Ascending aorta (tissue), 2 donors: ENCODE data around the gene SEMA5B. TPM values are rescaled to one million over a fixed set of nuclear protein-coding genes. Genes with fewer than 3 reads are reported as not detected.

Source experiments
- DNase-seq, 2 donors: peaks; one replicate each; pipeline ENCODE4 v3.0.0-alpha.2; 2019; ENCODE audit warnings: low spot score in 2 of 2
- H3K27ac ChIP-seq, 2 donors: fragments of 200-600 bp; sonication (generic); one replicate each; pipeline ENCODE4 v1.5.1; 2016 to 2017; ENCODE audit warnings: mild to moderate bottlenecking in 1 of 2
- H3K27me3 ChIP-seq: fragments of 200-600 bp; sonication (generic); one replicate; pipeline ENCODE4 v1.5.1; 2017
- H3K36me3 ChIP-seq, 2 donors: fragments of 200-600 bp; sonication (generic); one replicate each; pipeline ENCODE4 v1.5.1; 2016
- H3K4me1 ChIP-seq, 2 donors: fragments of 200-600 bp; sonication (generic); one replicate each; pipeline ENCODE4 v1.5.1; 2016 to 2017; ENCODE audit warnings: mild to moderate bottlenecking in 1 of 2
- H3K4me3 ChIP-seq, 2 donors: fragments of 200-600 bp; sonication (generic); one replicate each; pipeline ENCODE4 v1.5.1; 2016 to 2017; ENCODE audit warnings: mild to moderate bottlenecking in 1 of 2
- H3K9me3 ChIP-seq, 2 donors: fragments of 200-600 bp; sonication (generic); one replicate each; pipeline ENCODE4 v1.5.1; 2016
- CTCF ChIP-seq, 3 experiments: fragments of 200-600 bp in 2 of 3; fragments of 450-650 bp in 1 of 3; sonication (generic) in 2 of 3; IDR thresholded peaks; one replicate each; pipeline ENCODE4 v1.5.1; 2016 to 2019; ENCODE audit warnings: antibody characterized with exemption in 3 of 3, mild to moderate bottlenecking in 1 of 3, moderate library complexity in 1 of 3
- intact Hi-C: fragments of 100-400 bp; cut with DNase I; formaldehyde crosslinking; loops from one replicate; pipeline ENCODE4 v1.15.1; 2023
- total RNA-seq: library from RNA; depleted of rRNA; stranded (reverse); fragments of >200 nt; gene quantifications from one replicate; pipeline ENCODE4 v1.1.0, GENCODE V29; 2016

Gene SEMA5B
- total RNA-seq, 1 donor from 2014 or later, result 0.85 TPM

DNA sequence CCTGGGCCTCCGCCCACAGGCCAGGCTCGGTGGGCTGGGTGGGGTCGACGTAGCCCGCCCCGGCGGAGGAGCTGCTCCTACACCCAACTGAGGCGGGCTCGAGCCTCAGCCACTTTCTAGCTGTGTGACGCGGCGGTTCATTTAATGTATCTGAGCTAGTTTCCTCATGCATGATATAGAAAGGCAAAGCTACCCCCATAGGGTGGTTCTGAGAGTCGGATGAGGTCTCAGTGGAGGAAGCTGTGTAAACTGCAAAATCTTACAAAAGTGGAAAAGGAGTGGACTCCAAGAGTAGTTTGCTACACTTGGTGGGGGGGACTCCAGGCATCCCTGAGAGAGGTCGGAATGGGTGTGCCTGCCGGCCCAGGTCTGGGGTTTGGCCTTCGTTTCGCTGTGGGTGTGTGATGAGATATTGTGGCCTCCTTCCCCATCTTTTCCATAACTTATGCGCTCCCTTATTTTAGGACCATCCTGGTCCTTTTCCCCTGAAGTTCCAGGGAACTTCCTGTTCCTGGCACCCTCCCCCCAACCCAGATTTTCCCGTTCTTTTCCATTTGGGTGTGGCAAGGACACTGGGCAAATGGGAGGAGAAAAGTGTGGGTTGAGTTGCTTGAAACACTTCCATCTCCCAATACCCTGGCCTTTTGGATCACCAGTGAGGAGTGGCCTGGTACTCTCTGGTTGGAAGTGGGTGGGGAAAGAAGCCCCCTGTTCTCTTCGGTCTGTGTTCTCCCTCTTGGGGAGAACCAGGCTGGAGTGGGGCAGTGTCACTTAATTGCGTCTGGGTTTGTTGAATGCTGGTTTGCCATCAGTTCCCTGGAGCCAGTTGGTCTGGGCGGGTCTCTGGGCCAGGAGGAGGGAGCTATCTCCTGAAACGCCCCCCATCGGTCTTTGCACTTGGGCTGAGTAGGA lies 40.4 kb upstream of the SEMA5B start:
- H3K36me3 ChIP-seq, result no peaks in the 10 kb centered on the region
- H3K9me3 ChIP-seq, result no peaks in the 10 kb centered on the region
- no peak for TF ChIP-seq CTCF (IDR thresholded peaks at IDR 0.05)
- no peaks in the 10 kb centered on the region for H3K27me3 ChIP-seq
- peaks cover 6 to 25% of the 10 kb centered on the region in 2 donors for H3K4me1 ChIP-seq
- intact Hi-C loops, result loop anchor here (1.0 to 2.0 kb wide), 2 partner anchors 23 to 31 kb away; no protein-coding TSS in a partner anchor
- DNase-seq, result peak in 1 of 2 donors; percentile 53
- H3K4me3 ChIP-seq, result peak overlapping the region; percentile 86 to 92
- H3K27ac ChIP-seq, result peak overlapping the region; percentile 78 to 82

- Histone ChIP-seq H3K4me3 (peak within 1 kb of the TSS; percentile 86 to 92), H3K27me3 (no peaks in the 10 kb centered on the region), H3K4me1 (peaks cover 6 to 21% of the 10 kb centered on the region in 2 donors), H3K9me3 (no peaks in the 10 kb centered on the region), H3K36me3 (no peaks in the 10 kb centered on the region), H3K27ac (peak within 1 kb of the TSS; percentile 78 to 82)
- no peak for TF ChIP-seq CTCF (IDR thresholded peaks at IDR 0.05)
- intact Hi-C loops, result loop anchor here (1.0 to 2.0 kb wide), 2 partner anchors 24 to 30 kb away; no protein-coding TSS in a partner anchor
- peak; percentile 67 to 96 for DNase-seq
These were observed 39.5 kb upstream of the SEMA5B start, which contains the start of gene PDIA5 for GRCh38 chr3:123066896-123067688. TSS of gene PDIA5 (plus strand) at chr3:123067025. CDS start at chr3:123067165, 140 bp downstream.

DNA sequence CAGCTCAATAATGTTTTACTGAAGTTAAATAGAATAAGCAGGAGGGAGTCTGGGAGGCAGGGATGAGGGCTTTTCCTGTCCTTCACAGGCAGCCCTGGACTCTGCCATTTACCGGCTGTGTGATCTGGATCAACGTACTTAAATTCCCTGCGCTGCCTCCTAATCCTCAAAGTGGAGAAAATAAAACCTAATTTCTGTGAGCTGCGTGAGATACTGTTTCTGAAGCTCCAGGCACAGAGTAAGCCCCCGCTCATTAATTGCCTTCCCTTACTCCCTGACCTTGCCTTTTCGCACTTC lies 39.0 kb upstream of the SEMA5B start:
- Histone ChIP-seq H3K27ac (peak overlapping the region; percentile 78 to 82), H3K36me3 (no peaks in the 10 kb centered on the region), H3K27me3 (no peaks in the 10 kb centered on the region), H3K9me3 (no peaks in the 10 kb centered on the region), H3K4me1 (peaks cover 5 to 15% of the 10 kb centered on the region in 2 donors), H3K4me3 (peak overlapping the region; percentile 86 to 92)
- no peak for TF ChIP-seq CTCF (IDR thresholded peaks at IDR 0.05)
- no peak for DNase-seq
- intact Hi-C loops, result loop anchor here (2.0 kb wide), 1 partner anchor 24 kb away; no protein-coding TSS in a partner anchor

DNA sequence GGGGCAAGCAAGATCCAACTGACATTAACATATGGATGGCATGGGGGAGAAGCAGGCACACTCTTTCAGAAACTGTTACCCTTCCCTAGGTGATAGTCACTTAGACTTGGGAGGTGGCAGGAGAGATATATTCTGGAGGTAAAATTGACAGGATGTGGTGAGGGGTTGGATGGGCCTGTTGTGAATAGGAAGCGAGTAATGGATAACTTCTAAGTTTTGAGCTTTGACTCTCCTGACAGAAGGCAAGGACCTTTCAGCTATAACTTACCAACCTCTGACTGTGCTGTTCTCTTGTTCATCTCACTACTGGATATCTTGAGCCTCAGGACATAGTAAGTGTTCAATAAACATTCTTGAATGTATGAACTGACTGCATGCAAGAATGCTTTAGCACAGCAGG lies 37.4 kb upstream of the SEMA5B start:
- H3K4me1 ChIP-seq, result peaks cover 0 to 10% of the 10 kb centered on the region in 2 donors
- no peak for TF ChIP-seq CTCF (IDR thresholded peaks at IDR 0.05)
- no peaks in the 10 kb centered on the region for H3K9me3 ChIP-seq
- intact Hi-C loops, result no loop called here
- DNase-seq, result no peak
- no peak overlapping the region for H3K4me3 ChIP-seq
- no peak overlapping the region for H3K27ac ChIP-seq
- H3K36me3 ChIP-seq, result no peaks in the 10 kb centered on the region
- H3K27me3 ChIP-seq, result no peaks in the 10 kb centered on the region

DNA sequence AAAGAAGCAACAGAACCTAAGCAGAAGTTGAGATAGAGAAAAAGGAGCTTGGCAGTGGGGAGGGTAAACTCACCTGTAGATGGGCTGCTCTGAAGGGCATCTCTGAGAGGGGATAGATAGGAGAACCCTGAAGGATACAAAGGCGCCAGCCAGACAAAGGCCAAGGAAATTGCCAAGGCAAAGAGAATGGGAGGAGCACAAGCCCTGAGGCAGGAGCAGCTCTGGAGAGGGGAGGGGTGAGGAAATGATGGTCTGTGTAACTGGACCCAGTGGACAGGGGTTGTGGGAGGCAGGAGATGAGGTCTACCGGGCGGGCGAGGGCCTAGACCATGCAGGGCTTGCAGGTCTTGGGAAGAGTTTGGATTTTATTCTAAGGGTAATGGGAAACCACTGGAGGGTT lies 36.9 kb upstream of the SEMA5B start:
- H3K36me3 ChIP-seq, result no peaks in the 10 kb centered on the region
- intact Hi-C loops, result no loop called here
- TF ChIP-seq CTCF (IDR thresholded peaks at IDR 0.05), result no peak
- no peaks in the 10 kb centered on the region for H3K9me3 ChIP-seq
- DNase-seq, result no peak
- no peak overlapping the region for H3K4me3 ChIP-seq
- peaks cover 0 to 10% of the 10 kb centered on the region in 2 donors for H3K4me1 ChIP-seq
- H3K27me3 ChIP-seq, result no peaks in the 10 kb centered on the region
- H3K27ac ChIP-seq, result no peak overlapping the region
